NOMO-1 (cell line): ENCODE results near the gene BPI.
"Not testable (repeated sequence)": the region's sequence is repeated elsewhere in the genome, so short reads cannot be mapped to it uniquely, and the experiment has no call there.

Experiments
- DNase-seq, 2 experiments: peaks; one replicate each; lab custom pipeline; 2025; ENCODE audit not compliant: unreplicated experiment in 2 of 2; lab: John Stamatoyannopoulos, UW

BPI gene

DNA sequence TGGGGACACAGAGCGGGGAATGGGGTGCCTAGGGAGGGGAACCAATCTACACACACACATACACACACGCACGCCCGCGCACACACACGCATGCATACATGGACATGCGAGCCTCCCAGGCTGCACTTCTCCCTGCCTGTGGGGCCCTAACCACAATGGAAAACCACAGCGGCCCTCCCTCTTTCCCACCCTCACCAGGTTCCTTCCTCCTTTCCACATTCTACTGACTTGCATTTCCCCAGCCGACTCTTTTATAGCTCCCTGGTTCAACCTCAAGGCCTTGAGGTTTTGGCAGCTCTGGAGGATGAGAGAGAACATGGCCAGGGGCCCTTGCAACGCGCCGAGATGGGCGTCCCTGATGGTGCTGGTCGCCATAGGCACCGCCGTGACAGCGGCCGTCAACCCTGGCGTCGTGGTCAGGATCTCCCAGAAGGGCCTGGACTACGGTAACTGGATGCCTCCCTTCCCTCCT, at the start of gene BPI:
BPI (plus strand) TSS at position 249 of the 472 bp plus-strand sequence; CDS start at position 317, 68 bp downstream.
- peak; percentile 95 to 97 for DNase-seq

DNA sequence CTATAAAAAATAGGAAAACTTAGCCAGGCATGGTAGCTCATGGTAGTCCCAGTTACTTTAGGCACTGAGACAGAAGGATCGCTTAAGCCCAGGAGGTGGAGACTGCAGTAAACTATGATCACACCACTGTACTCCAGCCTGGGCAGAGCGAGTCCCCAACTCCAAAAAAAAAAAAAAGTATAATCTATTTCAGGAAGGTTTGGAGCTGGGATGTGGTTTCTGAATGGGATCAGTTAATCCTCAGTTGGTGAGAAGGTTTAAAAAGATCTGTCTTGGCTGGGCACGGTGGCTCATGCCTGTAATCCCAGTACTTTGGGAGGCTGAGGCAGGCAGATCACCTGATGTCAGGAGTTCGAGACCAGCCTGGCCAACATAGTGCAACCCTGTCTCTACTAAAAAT, 49.3 kb upstream of the BPI start:
- DNase-seq = not testable (repeated sequence)

DNA sequence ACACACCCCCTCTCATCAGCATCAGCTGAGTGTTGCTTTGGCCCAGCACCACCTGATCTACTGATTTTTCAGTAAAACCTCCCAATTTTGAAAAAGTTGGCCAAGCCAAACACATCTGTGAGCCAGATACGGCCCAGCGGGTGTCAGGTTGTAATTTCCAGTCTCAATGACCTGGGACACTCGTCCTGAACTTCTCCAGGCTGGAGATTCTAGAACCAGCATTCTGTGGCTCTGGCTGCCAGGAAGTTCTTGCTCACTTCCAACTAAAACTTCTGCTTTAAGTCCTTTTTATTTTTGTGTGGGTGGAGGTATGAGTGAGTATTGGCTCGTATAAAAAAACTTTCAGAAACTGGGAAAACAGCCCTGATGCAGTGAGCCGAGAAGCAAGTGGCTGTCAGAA, 48.6 kb upstream of the BPI start:
- DNase-seq = no peak

DNA sequence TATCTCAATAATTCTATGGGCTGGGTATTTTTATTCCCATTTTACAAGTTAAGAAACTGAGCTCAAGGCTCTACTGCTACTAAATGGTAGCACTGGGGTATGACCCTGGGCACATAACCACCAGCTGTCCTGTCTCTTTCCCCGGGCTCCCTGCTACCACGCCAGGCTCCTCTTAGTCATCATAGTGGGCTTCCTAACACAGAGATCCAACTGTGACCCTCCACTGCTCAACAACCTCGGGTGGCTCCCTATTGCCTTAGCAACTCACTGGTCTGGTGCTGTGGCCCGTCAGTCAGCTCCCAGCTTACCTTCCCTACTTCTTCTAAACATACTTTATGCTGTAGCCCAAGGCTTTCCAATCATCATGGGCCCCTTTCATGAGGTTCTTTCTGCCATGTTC, 47.9 kb upstream of the BPI start:
- DNase-seq = no peak

DNA sequence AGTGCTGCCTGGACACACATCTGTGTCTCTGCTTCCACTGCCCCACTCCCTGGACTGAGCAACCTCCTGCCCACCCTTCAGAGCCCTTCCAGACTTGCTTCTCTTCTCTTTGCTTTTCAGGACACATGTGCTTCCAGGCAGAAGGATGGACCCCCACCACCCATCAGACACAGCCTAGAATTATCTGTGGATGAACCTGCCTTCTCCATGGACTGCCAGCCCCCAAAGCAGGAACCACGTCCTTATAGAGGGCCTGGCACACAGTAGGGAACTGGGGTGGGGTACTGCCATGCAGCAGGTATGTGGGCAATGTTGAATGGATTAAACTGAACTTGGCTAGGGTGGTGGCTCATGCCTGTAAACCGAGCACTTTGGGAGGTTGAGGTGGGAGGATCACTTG, 47.0 kb upstream of the BPI start:
- DNase-seq = no peak

DNA sequence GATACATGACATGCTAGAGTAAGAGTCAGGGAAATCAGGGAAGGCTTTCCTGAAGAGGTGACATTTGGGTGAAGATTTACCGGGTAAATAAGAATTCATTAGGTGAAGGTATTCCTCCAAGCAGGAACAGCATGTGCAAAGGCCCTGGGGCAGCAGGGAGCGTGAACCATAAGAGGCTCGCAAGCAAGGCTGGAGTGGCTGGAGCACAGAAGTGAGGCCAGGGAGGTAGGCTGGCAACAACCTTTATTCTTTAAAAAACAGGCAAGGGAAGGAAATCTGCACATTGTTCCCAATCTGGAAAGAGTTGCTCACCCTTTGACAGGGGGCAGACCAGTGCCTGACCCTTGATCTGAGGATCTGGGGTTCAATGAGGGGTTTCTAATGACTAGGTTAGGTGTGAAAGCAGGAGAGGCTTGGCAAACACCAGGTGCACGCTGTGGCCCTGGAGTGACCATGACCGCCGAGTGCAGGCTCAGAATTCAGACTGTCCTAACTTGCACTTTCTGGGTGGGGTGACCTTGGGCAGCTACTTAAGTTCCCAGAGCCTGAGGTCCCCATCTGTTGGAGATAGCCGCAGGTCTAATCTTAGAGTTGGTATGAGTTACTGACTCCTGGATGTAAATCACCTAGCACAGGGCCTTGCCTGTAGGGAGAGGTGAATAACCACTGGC, 45.3 kb upstream of the BPI start:
- DNase-seq = no peak

DNA sequence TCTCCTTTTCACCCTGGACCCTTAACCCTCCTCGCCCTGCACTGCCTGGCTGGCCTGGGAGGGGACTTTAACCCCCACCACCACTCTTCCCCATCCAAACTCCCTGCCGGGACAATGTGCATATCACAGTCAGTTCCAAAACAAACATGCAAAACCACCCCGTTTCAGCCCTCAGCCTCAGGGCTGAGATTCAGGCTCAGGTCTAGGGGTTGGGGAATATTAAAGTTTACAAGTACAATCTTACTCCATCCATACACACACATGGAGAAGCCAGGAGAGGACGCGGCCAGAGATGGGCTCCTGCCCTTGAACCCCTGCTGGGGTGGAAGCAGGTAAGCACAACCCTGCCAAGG, 44.0 kb upstream of the BPI start:
- no peak for DNase-seq

DNA sequence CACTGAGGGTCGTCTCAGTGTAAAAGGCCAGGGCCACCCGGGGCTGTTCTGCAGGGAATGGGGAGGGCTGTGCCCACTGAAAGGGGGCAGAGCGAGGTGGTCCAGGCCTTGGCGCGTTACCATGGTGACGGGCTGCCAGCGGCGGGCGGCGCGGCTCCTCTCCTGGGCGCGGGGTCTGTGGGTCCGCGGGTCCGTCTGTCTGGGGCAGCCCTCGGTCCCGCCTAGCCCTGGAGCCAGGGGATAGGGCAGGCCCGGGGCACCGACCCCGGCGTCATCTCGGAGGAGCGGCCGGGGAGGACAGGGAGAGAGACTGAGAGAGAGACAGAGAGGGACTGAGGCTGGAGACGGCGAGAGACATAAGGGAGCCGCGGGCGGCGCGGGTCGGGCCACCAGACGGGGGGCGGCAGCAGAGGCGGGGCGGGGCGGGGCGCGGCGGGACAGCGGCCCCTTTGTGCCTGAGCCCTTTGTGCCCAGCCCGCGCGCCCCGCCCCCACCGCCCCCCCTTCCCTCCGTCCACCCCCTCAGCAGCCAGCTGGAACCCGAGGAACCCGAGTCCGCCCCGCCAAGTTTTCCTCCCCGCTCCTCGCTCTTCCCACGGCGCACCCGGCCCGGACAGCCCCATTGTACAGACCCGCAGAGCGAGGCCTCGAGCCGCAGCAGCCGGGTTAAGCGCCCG, 43.4 kb upstream of the BPI start, which contains the start of gene KIAA1755:
KIAA1755 (minus strand) TSS at position 358 of the 676 bp plus-strand sequence; CDS start at position 123, 235 bp downstream.
- no peak for DNase-seq

DNA sequence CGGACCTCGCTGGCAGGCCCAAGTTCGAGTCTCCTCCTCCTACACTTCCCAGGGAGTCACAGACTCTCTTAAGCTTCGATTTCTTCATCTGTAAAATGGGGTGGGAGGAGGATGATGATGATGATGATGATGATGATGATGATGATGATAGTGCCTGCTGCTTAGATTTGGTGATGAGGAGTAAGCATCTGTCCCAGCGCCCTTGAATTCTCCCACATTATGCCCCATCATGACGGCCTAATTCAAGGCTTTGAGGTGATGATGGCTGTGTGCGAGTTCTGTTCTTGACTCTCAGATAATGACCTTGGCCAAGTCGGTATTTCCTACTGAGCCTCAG, 42.9 kb upstream of the BPI start:
- no peak for DNase-seq

DNA sequence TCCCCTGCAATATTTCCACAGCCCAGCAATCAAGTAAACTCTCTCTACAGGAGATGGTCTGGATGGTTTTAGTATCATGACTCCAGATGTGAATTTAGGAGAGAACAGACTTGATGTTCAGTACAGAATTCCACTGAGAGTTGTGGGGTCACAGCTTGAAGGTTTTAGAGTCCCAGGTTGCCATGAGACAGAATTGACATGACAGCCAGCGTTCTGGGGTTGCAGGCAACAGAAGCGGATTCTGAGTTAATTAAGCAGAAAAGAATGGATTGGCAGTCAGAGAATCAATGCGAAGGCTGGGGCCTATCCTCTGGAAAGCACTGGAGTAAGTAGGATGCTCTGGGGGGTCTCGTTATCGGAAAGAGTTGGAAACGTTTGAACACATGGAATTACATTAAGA, 41.0 kb upstream of the BPI start:
- DNase-seq = no peak

DNA sequence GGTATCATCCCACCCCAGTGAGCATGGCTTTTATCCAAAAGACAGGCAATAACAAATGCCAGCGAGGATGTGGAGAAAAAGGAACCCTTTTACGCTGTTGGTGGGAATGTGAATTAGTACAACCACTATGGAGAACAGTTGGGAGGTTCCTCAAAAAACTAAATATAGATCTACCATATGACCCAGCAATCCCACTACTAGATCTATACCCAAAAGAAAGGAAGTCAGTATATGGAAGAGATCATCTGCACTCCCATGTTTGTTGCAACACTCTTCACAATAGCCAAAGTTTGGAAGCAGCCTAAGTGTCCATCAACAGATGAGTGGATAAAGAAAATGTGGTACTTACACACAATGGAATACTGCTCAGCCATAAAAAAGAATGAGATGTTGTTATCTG, 37.5 kb upstream of the BPI start:
- no peak for DNase-seq

DNA sequence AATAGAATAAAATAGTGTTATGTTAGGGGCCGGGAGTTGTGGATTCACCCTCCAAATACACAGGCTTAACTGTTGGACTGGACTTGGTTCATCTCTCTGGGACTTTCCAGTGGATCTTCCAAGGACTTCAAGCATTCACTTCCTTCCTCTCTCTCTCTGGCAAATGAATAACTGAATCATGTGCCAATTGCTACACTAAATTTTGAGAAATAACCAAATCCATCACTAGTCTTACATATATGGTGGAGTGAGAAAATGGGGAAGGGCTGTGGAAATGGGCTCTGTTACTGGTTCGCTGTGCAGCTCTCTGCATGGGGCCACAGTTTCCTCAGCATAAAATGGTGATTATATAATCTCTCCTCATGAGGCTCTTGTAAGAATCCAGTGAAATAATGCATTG, 36.7 kb upstream of the BPI start:
- DNase-seq = no peak

DNA sequence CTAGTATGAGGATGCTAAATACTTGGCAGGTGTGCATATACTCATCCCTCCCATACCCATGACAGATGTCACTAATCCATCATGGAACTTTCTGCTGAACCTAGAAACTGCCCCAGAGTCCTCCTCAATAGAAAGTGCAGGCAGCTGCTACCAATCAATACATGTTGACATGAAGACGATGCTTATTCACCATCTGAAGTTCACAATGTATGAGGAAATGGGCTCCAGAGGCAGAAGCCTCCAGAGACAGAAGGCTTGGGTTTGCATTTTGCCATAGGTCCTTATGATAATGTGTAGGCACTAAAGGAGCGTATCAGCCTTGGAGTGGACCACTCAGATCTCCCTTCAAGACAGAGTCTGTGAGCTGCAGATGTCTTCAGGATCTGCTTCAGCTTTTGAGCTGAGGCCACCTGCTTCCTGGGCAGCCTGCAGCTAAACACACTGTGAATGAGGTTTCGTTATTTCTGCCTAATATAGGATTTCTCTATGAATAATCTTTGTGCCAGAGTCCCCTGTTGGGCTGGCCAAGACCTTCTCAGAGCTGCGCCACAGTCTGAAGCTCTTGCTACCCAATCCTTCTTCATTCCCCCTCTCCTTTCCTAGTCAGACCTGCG, 35.9 kb upstream of the BPI start:
- DNase-seq = no peak

DNA sequence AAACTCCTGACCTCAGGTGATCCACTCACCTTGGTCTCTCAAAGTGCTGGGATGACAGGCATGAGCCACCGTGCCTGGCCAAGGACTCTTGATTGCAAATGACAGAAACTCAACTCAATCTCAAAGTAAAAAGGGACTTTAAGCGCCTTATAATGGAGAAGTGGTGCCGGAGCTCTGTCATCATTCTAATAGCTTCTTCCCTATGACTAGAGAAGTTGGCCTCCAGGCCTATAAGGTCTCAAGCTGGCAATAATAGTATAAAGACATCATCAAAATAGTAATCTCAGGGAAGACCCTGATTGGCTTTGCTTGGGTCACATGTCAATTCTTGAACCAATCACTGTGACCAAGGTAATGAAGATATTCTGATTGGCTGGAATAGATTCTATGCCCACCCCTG, 34.9 kb upstream of the BPI start:
- DNase-seq = no peak

DNA sequence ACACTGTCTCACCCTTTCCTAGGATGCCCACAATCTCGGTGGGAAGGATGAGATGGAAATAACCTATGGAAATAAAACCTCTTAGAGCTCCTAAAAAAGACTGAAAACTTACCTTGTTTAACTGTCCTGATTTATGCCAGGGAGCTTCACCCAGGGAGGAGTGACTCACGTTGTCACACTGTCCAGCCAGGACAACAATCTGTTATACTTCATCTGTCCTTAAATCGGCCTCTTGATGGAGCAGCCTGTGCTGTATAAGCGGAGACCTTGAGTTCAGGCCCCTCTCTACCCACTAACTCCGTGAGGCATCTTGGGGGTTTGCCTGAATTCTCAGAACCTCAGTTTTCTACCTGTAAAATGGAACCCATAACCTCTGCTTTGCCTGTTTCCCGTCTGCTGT, 34.2 kb upstream of the BPI start:
- no peak for DNase-seq

DNA sequence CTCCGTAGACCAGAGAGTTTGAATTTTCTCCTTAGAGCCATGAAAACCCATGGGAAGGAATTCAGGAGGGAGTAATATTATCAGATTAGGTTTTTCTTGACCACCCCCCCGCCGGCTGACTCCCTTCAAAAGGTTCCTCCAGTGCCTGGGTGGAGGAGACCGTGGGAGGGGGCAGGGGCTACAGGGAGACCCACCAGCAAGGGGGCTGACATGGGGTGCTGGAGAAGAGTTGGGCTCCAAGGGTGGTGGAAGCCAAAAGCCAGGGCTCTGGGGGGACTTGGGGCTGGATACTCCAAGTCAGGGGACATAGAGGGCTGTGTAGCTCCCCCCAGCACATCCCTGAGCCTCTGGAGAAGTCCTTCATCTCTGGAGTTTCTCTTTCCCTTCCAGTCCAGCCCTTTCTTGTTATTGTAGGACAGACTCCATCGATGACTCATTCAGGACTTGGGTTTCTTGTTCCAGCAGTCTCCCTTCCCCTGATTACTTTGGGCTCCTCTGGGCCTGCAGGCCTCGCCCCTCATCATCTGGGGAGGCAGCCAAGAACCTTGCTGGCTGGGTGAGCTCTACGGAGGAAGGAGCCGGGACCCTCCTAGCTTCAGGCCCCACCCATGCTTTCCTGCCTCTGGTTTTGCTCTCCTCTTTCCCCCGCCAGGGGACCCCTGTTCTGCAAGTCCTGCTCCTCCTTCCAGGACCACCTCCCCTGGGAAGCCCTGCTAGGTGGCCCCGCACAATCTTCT, 32.9 kb upstream of the BPI start:
- DNase-seq = no peak

DNA sequence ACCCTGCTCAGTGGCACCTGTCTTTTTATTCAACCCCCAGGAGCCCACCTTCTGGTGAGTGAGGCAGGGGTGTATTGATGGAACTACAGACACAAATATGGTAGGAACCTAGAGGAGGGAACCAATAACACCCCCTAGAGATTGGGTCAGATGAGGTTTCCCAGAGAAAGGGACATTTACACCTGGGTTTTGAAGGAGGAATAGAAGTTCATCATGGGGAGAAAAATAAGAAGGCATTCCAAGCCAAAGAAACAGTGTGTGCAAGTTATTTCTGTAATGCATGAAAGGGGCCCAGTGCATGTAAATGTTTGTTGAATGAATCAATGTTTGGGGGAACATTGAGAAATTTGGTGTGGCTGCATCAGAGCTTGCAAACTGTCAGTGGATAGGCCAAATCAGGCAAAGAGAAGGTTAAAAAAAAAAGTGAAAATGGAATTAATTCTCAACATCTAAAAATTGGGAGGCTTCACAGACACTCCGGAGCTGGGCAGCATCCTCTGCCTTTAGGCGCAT, 32.3 kb upstream of the BPI start:
- no peak for DNase-seq

DNA sequence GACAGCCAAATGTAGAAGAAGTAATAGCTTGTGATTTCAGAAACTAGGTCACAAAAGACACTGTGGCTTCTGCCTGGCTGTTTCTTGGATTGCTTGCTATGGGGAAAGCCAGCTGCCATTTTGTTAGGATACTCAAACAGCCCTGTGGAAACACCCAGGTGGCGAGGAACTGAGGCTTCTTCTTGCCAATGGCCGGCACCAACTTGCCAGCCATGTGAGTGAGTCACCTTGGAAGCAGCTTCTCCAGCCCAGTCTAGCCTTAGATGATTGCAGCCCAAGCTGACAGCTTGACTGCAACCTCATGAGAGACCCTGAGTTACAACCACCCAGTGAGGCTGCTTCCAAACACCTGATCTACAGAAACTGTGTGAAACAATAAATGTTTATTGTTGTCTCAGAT, 31.6 kb upstream of the BPI start:
- no peak for DNase-seq

DNA sequence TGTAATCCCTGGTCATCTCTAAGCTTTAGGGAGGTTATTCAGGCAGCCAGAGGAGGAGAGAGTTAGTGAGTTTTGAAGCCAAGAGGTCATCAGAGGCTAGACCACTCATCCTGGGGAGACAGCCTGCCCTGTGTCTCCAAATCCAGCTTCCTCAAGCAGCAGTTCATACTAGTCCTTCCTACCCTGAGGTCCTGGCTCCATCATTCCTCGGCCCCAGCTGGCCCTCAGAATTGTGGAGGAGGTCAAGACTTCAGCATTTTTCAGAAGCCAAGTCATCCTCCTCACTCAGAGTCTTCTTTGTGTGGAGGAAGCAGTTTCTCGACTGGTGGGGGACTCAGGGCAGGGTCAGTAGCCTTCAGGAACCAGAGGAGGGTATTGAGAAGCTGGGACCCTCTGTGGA, 31.0 kb upstream of the BPI start:
- DNase-seq = no peak

DNA sequence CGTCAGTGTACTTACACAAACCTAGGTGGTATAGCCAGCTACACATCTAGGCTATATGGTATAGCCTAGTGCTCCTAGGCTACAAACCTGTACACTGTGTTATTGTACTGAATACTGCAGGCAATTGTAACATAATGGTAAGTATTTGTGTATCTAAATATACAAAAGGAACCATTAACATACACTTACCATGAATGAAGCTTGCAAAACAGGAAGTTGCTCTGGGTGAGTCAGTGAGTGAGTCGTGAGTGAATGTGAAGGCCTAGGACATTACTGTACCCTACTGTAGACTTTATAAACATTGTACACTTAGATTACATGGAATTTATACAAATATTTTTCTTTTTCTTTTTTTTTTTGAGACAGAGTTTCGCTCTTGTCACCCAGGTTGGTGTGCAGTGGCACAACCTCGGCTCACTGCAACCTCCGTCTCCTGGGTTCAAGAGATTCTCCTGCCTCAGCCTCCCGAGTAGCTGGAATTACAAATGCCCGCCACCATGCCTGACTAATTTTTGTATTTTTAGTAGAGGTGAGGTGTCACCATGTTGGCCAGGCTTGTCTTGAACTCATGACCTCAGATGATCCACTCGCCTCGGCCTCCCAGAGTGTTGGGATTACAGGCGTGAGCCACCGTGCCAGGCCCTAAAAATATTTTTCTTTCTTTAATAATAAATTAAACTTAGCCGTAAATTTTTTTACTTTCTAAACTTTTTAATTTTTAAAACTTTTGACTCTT, 28.0 kb upstream of the BPI start:
- DNase-seq = peak; percentile 83 to 87

DNA sequence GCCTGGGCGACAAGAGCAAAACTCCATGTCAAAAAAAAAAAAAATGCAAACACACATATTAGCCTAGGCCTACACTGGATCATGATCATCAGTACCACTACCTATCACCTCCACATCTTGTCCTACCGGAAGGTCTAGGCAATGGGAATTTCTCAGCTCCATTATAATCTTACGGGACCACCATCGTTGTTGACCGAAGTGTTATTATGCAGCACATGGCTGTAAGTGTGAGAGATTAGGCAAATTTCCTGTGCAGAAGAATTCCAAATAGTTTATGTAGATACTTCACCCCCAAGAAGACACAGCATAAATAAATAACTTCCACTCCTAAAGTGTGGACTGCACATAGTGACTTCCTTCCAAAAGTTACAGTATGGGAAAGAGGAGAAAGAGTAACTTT, 26.7 kb upstream of the BPI start:
- no peak for DNase-seq
